H1 (cell line): ENCODE results near the gene NFIA. TPM values are rescaled to one million over a fixed set of nuclear protein-coding genes. Genes with fewer than 3 reads are reported as not detected.

Source experiments
- CTCF ChIA-PET: fragments of 300-600 bp; sonication (Branson Sonifier 250); formaldehyde crosslinking; loops from one replicate; lab custom pipeline; 2021; ENCODE audit not compliant: partially characterized antibody; lab: Charles Lee
- POLR2A ChIA-PET: fragments of 300-600 bp; sonication (Branson Sonifier 250); formaldehyde crosslinking; loops from one replicate; lab custom pipeline; 2021; ENCODE audit warnings: inconsistent platforms; ENCODE audit not compliant: partially characterized antibody; lab: Charles Lee
- DNase-seq, 2 experiments: peaks; one replicate each; pipeline versions ENCODE4 v3.0.0 to v3.0.0-alpha.2; 2010 to 2022; ENCODE audit warnings: low spot score in 2 of 2, low read depth in 1 of 2, mixed read lengths in 1 of 2
- FAIRE-seq: peaks from 2 replicates; lab custom pipeline; 2011; peaks lifted over from hg19 to GRCh38; lab: Jason Lieb, UNC
- H2AFZ ChIP-seq: 2 replicates; pipeline ENCODE4 v1.8.1; 2012; ENCODE audit warnings: low read length, inconsistent platforms
- H2AK5ac ChIP-seq: 2 replicates; pipeline ENCODE4 v1.6.1; 2013; ENCODE audit warnings: low read depth, low read length
- H2BK120ac ChIP-seq: replicated peaks from 2 replicates; pipeline ENCODE3; 2013; ENCODE audit warnings: low read depth, low read length, inconsistent platforms
- H2BK12ac ChIP-seq: 2 replicates; pipeline ENCODE4 v1.6.1; 2013; ENCODE audit warnings: low read depth, low read length
- H2BK15ac ChIP-seq: 2 replicates; pipeline ENCODE4 v1.6.1; 2013; ENCODE audit warnings: low read length
- H2BK20ac ChIP-seq: 2 replicates; pipeline ENCODE4 v1.6.1; 2013; ENCODE audit warnings: low read length
- H2BK5ac ChIP-seq: 2 replicates; pipeline ENCODE4 v1.6.1; 2013; ENCODE audit warnings: low read depth, low read length
- H3K14ac ChIP-seq: 2 replicates; pipeline ENCODE4 v1.6.1; 2013; ENCODE audit warnings: inconsistent platforms; ENCODE audit not compliant: insufficient read length
- H3K18ac ChIP-seq: 2 replicates; pipeline ENCODE4 v1.6.1; 2013; ENCODE audit warnings: low read length; ENCODE audit errors: extremely low read depth
- H3K23ac ChIP-seq: 2 replicates; pipeline ENCODE4 v1.6.1; 2013; ENCODE audit warnings: inconsistent platforms; ENCODE audit not compliant: insufficient read length
- H3K23me2 ChIP-seq: 2 replicates; pipeline ENCODE4 v1.6.1; 2013; ENCODE audit warnings: low read depth, low read length
- H3K27ac ChIP-seq: 2 replicates; pipeline ENCODE4 v1.6.1; 2011; ENCODE audit warnings: low read depth, low read length, inconsistent platforms
- H3K27me3 ChIP-seq, 4 experiments: replicated peaks in 1 of 4; 1 replicate in 1 of 4; 2 replicates in 3 of 4; pipeline versions ENCODE4 v1.6.1 to v1.8.1; 2011 to 2013; ENCODE audit warnings: low read length in 3 of 4, mild to moderate bottlenecking in 3 of 4, inconsistent platforms in 2 of 4, mixed read lengths in 2 of 4, moderate library complexity in 1 of 4; ENCODE audit not compliant: control insufficient read depth in 3 of 4, insufficient read depth in 3 of 4; ENCODE audit errors: extremely low read depth in 1 of 4
- H3K36me3 ChIP-seq, 4 experiments: 2 replicates each; pipeline versions ENCODE4 v1.6.1 to v1.8.1; 2011 to 2013; ENCODE audit warnings: mild to moderate bottlenecking in 4 of 4, low read length in 3 of 4, moderate library complexity in 2 of 4, control low read depth in 1 of 4, inconsistent platforms in 1 of 4; ENCODE audit not compliant: insufficient read depth in 4 of 4, control insufficient read depth in 2 of 4
- H3K4ac ChIP-seq: replicated peaks from 2 replicates; pipeline ENCODE3; 2013; ENCODE audit warnings: low read length, low read depth, mixed read lengths, inconsistent platforms; ENCODE audit not compliant: insufficient read length
- H3K4me1 ChIP-seq, 4 experiments: replicated peaks in 1 of 4; 1 replicate in 1 of 4; 2 replicates in 3 of 4; pipeline versions ENCODE4 v1.6.1 to v1.8.1; 2011 to 2013; ENCODE audit warnings: low read length in 3 of 4, inconsistent platforms in 2 of 4, mixed read lengths in 1 of 4; ENCODE audit not compliant: insufficient read depth in 4 of 4, control insufficient read depth in 3 of 4
- H3K4me2 ChIP-seq, 2 experiments: 2 replicates each; pipeline versions ENCODE4 v1.6.1 to v1.8.1; 2011 to 2013; ENCODE audit warnings: low read depth in 2 of 2, low read length in 2 of 2, control low read depth in 1 of 2, inconsistent platforms in 1 of 2, mild to moderate bottlenecking in 1 of 2; ENCODE audit not compliant: insufficient read depth in 1 of 2
- H3K4me3 ChIP-seq, 4 experiments: fragments of 200-600, 300-600 bp in 1 of 4; sonication (generic), shearing (Covaris generic), sonication (Bioruptor Twin) in 1 of 4; 2 replicates each; pipeline versions ENCODE4 v1.5.1 to v1.8.1; 2011 to 2016; ENCODE audit warnings: low read length in 4 of 4, low read depth in 3 of 4, control low read depth in 2 of 4, inconsistent platforms in 2 of 4, mild to moderate bottlenecking in 2 of 4, mixed read lengths in 1 of 4, moderate library complexity in 1 of 4; ENCODE audit not compliant: insufficient read depth in 2 of 4; ENCODE audit errors: extremely low read depth in 1 of 4
- H3K56ac ChIP-seq: replicated peaks from 2 replicates; pipeline ENCODE3; 2013; ENCODE audit warnings: low read depth, mild to moderate bottlenecking, mixed read lengths, low read length, inconsistent platforms; ENCODE audit not compliant: insufficient read length
- H3K79me1 ChIP-seq: 2 replicates; pipeline ENCODE4 v1.6.1; 2013; ENCODE audit warnings: low read depth, low read length, control low read depth
- H3K79me2 ChIP-seq, 2 experiments: 2 replicates each; pipeline versions ENCODE4 v1.6.1 to v1.8.1; 2012 to 2013; ENCODE audit warnings: low read length in 2 of 2, mild to moderate bottlenecking in 2 of 2, inconsistent platforms in 1 of 2; ENCODE audit not compliant: insufficient read depth in 2 of 2, control insufficient read depth in 1 of 2
- H3K9ac ChIP-seq, 4 experiments: replicated peaks in 1 of 4; 1 replicate in 1 of 4; 2 replicates in 3 of 4; pipeline versions ENCODE4 v1.6.1 to v1.8.1; 2011 to 2013; ENCODE audit warnings: low read depth in 3 of 4, low read length in 3 of 4, control low read depth in 2 of 4, mild to moderate bottlenecking in 2 of 4, moderate library complexity in 2 of 4, inconsistent platforms in 1 of 4; ENCODE audit errors: extremely low read depth in 1 of 4
- H3K9me3 ChIP-seq, 2 experiments: 2 replicates each; pipeline versions ENCODE4 v1.6.1 to v1.8.1; 2012 to 2013; ENCODE audit warnings: mild to moderate bottlenecking in 2 of 2, moderate library complexity in 2 of 2, control low read depth in 1 of 2, inconsistent platforms in 1 of 2, low read depth in 1 of 2, low read length in 1 of 2, mixed read lengths in 1 of 2; ENCODE audit not compliant: insufficient read depth in 2 of 2
- H4K20me1 ChIP-seq, 2 experiments: replicated peaks in 1 of 2; 2 replicates each; pipeline versions ENCODE3 to v1.8.1; 2011 to 2013; ENCODE audit warnings: inconsistent platforms in 2 of 2, low read length in 2 of 2, mild to moderate bottlenecking in 1 of 2; ENCODE audit not compliant: insufficient read depth in 2 of 2, control insufficient read depth in 1 of 2
- H4K5ac ChIP-seq: 2 replicates; pipeline ENCODE4 v1.6.1; 2013; ENCODE audit warnings: low read length, low read depth, mixed read lengths, inconsistent platforms; ENCODE audit not compliant: insufficient read length
- H4K8ac ChIP-seq: 2 replicates; pipeline ENCODE4 v1.8.0; 2013; ENCODE audit warnings: mild to moderate bottlenecking, moderate library complexity, low read length, inconsistent platforms; ENCODE audit not compliant: insufficient read depth; ENCODE audit errors: extremely low read depth
- H4K91ac ChIP-seq: replicated peaks from 2 replicates; pipeline ENCODE3; 2013; ENCODE audit warnings: low read length, mixed read lengths, inconsistent platforms; ENCODE audit not compliant: insufficient read length
- ATF3 ChIP-seq: IDR thresholded peaks from 2 replicates; pipeline ENCODE4 v1.6.1; 2011; ENCODE audit warnings: low read depth, mild to moderate bottlenecking, low read length; ENCODE audit not compliant: insufficient read depth
- CBX5 ChIP-seq: fragments of 300-800, 300-1000 bp; sonication (generic); IDR thresholded peaks from 2 replicates; pipeline ENCODE4 v1.7.1; 2016; ENCODE audit warnings: antibody characterized with exemption, low read length, low read depth
- EZH2 ChIP-seq: fragments of 200-600 bp; sonication (generic); IDR thresholded peaks from 2 replicates; pipeline ENCODE4 v1.7.1; 2012; ENCODE audit warnings: low read depth, mild to moderate bottlenecking, moderate library complexity, low read length, inconsistent platforms; ENCODE audit not compliant: severe bottlenecking
- FOSL1 ChIP-seq: IDR thresholded peaks from 2 replicates; pipeline ENCODE4 v1.6.1; 2011; ENCODE audit warnings: mild to moderate bottlenecking, low read depth, low read length, moderate library complexity; ENCODE audit not compliant: insufficient read depth
- MAX ChIP-seq: IDR thresholded peaks from 2 replicates; pipeline ENCODE4 v1.6.1; 2012; ENCODE audit warnings: inconsistent platforms
- PHF8 ChIP-seq: fragments of 200-600 bp; sonication (generic); conservative IDR thresholded peaks from 2 replicates; pipeline ENCODE4 v1.7.1; 2012; ENCODE audit warnings: low read depth, mild to moderate bottlenecking, inconsistent platforms, low read length, moderate library complexity
- RAD21 ChIP-seq, 2 experiments: IDR thresholded peaks in 1 of 2; conservative IDR thresholded peaks in 1 of 2; 2 replicates each; pipeline ENCODE4 v1.6.1; 2011; ENCODE audit warnings: low read depth in 2 of 2, low read length in 2 of 2, improper control_type of control experiment in 1 of 2, inconsistent platforms in 1 of 2, mild to moderate bottlenecking in 1 of 2, moderate library complexity in 1 of 2
- RBBP5 ChIP-seq: IDR thresholded peaks from 2 replicates; pipeline ENCODE4 v1.7.1; 2012; ENCODE audit warnings: low read depth, mild to moderate bottlenecking, inconsistent platforms, low read length, moderate library complexity, borderline replicate concordance
- RNF2 ChIP-seq: fragments of 200-900, 300-1000 bp; sonication (generic); IDR thresholded peaks from 2 replicates; pipeline ENCODE4 v1.7.1; 2016; ENCODE audit warnings: borderline replicate concordance, low read depth, mild to moderate bottlenecking, antibody characterized with exemption, low read length; ENCODE audit not compliant: poor library complexity, severe bottlenecking; ENCODE audit errors: missing control alignments
- SP2 ChIP-seq: IDR thresholded peaks from 2 replicates; pipeline ENCODE4 v1.6.1; 2012; ENCODE audit warnings: mild to moderate bottlenecking, low read length, inconsistent platforms
- SRF ChIP-seq: IDR thresholded peaks from 2 replicates; pipeline ENCODE4 v1.6.1; 2011; ENCODE audit warnings: mild to moderate bottlenecking, low read depth, low read length, moderate library complexity
- SUZ12 ChIP-seq: fragments of 200-600 bp; sonication (generic); IDR thresholded peaks from 2 replicates; pipeline ENCODE4 v1.6.1; 2012; ENCODE audit warnings: mild to moderate bottlenecking, inconsistent platforms, low read length, moderate library complexity, mixed read lengths
- WGBS, 2 experiments: shearing (Covaris generic) in 1 of 2; methylation state at CpG; one replicate each; pipeline versions ENCODE4 v1.1.6 to v1.1.7; 2013 to 2015; ENCODE audit warnings: low lambda C conversion rate in 2 of 2, mixed read lengths in 2 of 2, inconsistent platforms in 1 of 2, low coverage in 1 of 2, missing lambda C conversion rate in 1 of 2; ENCODE audit not compliant: insufficient replicate concordance in 2 of 2, insufficient coverage in 1 of 2, insufficient read length in 1 of 2; ENCODE audit errors: extremely low coverage in 1 of 2, missing lambda C conversion rate in 1 of 2; 5-methylcytosine and 5-hydroxymethylcytosine counted together
- polyA plus RNA-seq, 7 experiments: library from polyadenylated mRNA; depleted of rRNA in 3 of 7; stranded (reverse) in 5 of 7; unstranded in 2 of 7; fragments of >200 nt in 5 of 7; fragments of 200-250 nt in 2 of 7; gene quantifications; 1 replicate in 5 of 7; 2 replicates in 1 of 7; 4 replicates in 1 of 7; pipeline versions ENCODE4 v1.2.1 to v1.2.3, GENCODE V29; 2011 to 2013; ENCODE audit warnings: missing spikeins in 2 of 7, mixed read lengths in 2 of 7
- total RNA-seq: library from RNA; stranded (reverse); fragmentation: NEBNext Ultra II Directional; extraction: Animal tissue kit (Norgen Biotek cat#: 25700); gene quantifications from 2 replicates; pipeline ENCODE4 v1.2.1, GENCODE V29; 2021

The NFIA gene
- total and polyA plus RNA-seq, 2 of the 8 experiments (the other 6 are each of a cell fraction or from before 2014, with no cell fraction given): 1.8 to 2.3 TPM

DNA sequence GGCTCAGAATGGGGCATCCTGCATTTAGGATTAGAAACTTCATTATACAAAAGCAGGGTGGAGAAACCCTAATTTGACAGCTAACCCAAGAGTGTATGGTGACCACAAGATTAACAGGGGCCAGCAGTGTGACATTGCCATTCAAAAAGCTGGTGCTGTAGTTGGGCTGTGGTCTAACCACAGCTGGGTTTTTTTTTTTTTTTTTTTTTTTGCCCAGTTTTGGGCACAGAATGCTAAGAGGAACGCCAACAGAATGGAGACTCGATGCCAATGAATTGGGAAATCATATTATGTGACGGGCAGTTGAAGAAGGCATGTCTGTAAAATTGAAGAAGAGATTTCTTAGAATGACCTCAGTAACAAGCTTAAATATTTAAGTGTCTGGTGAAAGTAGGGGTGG is 58.4 kb downstream of the NFIA start:
- H2BK15ac ChIP-seq: no peak overlapping the region
- no peaks in the 10 kb centered on the region for H3K79me1 ChIP-seq
- H4K91ac ChIP-seq: no peak overlapping the region
- WGBS, 2 experiments: 90% methylated on average over 3 of the region's 3 CpGs; no CpG with 5 or more reads in 1 of the 2 experiments
- peaks cover 0 to 11% (median 7%) of the 10 kb centered on the region in 4 experiments; a peak in 3 of 7 replicates for H3K4me1 ChIP-seq
- H3K27me3 ChIP-seq: no peaks in the 10 kb centered on the region
- H2BK5ac ChIP-seq: no peak overlapping the region
- H4K20me1 ChIP-seq: no peaks in the 10 kb centered on the region
- no peaks in the 10 kb centered on the region for H3K36me3 ChIP-seq
- ChIA-PET CTCF (interaction anchor here (1.0 to 1.7 kb wide), 4 partner anchors 9 to 94 kb away, joined by 3 to 7 read pairs (median 4); no protein-coding TSS in a partner anchor), POLR2A (interaction anchor here (1.0 kb wide), 1 partner anchor 9 kb away, joined by 3 read pairs; no protein-coding TSS in a partner anchor)
- FAIRE-seq (no peak), DNase-seq (no peak)
- H2BK12ac ChIP-seq: no peak overlapping the region
- no peaks in the 10 kb centered on the region for H3K23me2 ChIP-seq
- H2AFZ ChIP-seq: no peak overlapping the region
- H3K4me3 ChIP-seq: no peak overlapping the region
- H4K5ac ChIP-seq: no peak overlapping the region
- no peak overlapping the region for H3K9ac ChIP-seq
- H3K79me2 ChIP-seq: no peaks in the 10 kb centered on the region
- H2BK20ac ChIP-seq: no peak overlapping the region
- H3K18ac ChIP-seq: no peak overlapping the region
- H3K27ac ChIP-seq: no peak overlapping the region
- H2AK5ac ChIP-seq: no peak overlapping the region
- no peaks in the 10 kb centered on the region for H3K9me3 ChIP-seq
- H3K4me2 ChIP-seq: no peak overlapping the region
- no peak overlapping the region for H3K14ac ChIP-seq
- no peak overlapping the region for H3K4ac ChIP-seq
- no peak overlapping the region for H4K8ac ChIP-seq
- no peak overlapping the region for H3K23ac ChIP-seq
- H3K56ac ChIP-seq: no peak overlapping the region
- no peak overlapping the region for H2BK120ac ChIP-seq
- TF ChIP-seq PHF8 (no peak), SUZ12 (no peak), MAX (no peak), ATF3 (no peak), RAD21 (IDR thresholded peaks at IDR 0.05 in 1 of 2, conservative IDR thresholded peaks at IDR 0.05 in 1 of 2; ENCODE audit: low read depth in 2 of 2, low read length in 2 of 2) (no peak), SP2 (no peak), EZH2 (no peak), SRF (no peak), RBBP5 (no peak), FOSL1 (no peak), RNF2 (no peak), CBX5 (no peak)
